GM21381 (cell line): ENCODE data around the gene RXRB.

Experiments
- ATAC-seq: cut with Tn5 transposase; IDR thresholded peaks from one replicate; pipeline ENCODE4 v1.9.1; 2021; ENCODE audit warnings: mild to moderate bottlenecking, moderate library complexity; ENCODE audit not compliant: unreplicated experiment

Gene RXRB

GRCh38 chr6:33198159-33198852, 2.2 kb downstream of the RXRB start:
- ATAC-seq: no peak

GRCh38 chr6:33197431-33198048, 2.9 kb downstream of the RXRB start:
- no peak for ATAC-seq

GRCh38 chr6:33195304-33196165, 4.9 kb downstream of the RXRB start:
- ATAC-seq: no peak

- ATAC-seq: no peak
These were observed 6.0 kb downstream of the RXRB start for GRCh38 chr6:33194431-33194979.

GRCh38 chr6:33193619-33194018, 6.8 kb downstream of the RXRB start:
- no peak for ATAC-seq

GRCh38 chr6:33192671-33193602, 7.5 kb downstream of the RXRB start:
- no peak for ATAC-seq

GRCh38 chr6:33192105-33192646, 8.3 kb downstream of the RXRB start, which contains the start of gene COL11A2:
TSS of gene COL11A2 (minus strand) at chr6:33192467. CDS start at chr6:33192240, 227 bp downstream.
- no peak for ATAC-seq

GRCh38 chr6:33191383-33192104, 8.9 kb downstream of the RXRB start:
- ATAC-seq: no peak

- no peak for ATAC-seq
These were observed 9.9 kb downstream of the RXRB start for GRCh38 chr6:33190504-33191107.

GRCh38 chr6:33189625-33190448, 10.6 kb downstream of the RXRB start:
- ATAC-seq: no peak

- no peak for ATAC-seq
These were observed 11.3 kb downstream of the RXRB start for GRCh38 chr6:33189164-33189563.

GRCh38 chr6:33187809-33188208, 12.7 kb downstream of the RXRB start:
- no peak for ATAC-seq

- ATAC-seq: no peak
These were observed 14.7 kb downstream of the RXRB start for GRCh38 chr6:33185654-33186187.

GRCh38 chr6:33185190-33185589, 15.3 kb downstream of the RXRB start:
- ATAC-seq: no peak

GRCh38 chr6:33183071-33183683, 17.3 kb downstream of the RXRB start:
- ATAC-seq: no peak

- no peak for ATAC-seq
These were observed 19.3 kb downstream of the RXRB start for GRCh38 chr6:33181141-33181540.

- no peak for ATAC-seq
These were observed 21.6 kb downstream of the RXRB start for GRCh38 chr6:33178755-33179475.
